Heart right ventricle (tissue), 16 donors: ENCODE measurements around the gene NRL. TPM values are rescaled to one million over a fixed set of nuclear protein-coding genes. Genes with fewer than 3 reads are reported as not detected.

Source experiments
- ATAC-seq, 8 donors: fragments of 200-7000 bp; cut with Tn5 transposase; one replicate each; pipeline ENCODE4 v1.9.1; 2020; ENCODE audit warnings: mild to moderate bottlenecking in 8 of 8, moderate library complexity in 8 of 8, moderate number of reproducible peaks in 1 of 8
- DNase-seq, 2 donors: peaks; one replicate each; pipeline ENCODE4 v3.0.0-alpha.2; 2020
- H3K27ac ChIP-seq, 10 donors: fragments of 200-600 bp; sonication (generic) in 2 of 10; one replicate each; pipeline versions ENCODE4 v1.5.0 to v1.8.0; 2020 to 2022; ENCODE audit warnings: mild to moderate bottlenecking in 3 of 10
- H3K27me3 ChIP-seq, 7 donors: fragments of 200-600 bp; one replicate each; pipeline ENCODE4 v1.8.0; 2021 to 2022; ENCODE audit warnings: mild to moderate bottlenecking in 2 of 7
- H3K36me3 ChIP-seq, 9 donors: fragments of 200-600 bp; sonication (generic) in 1 of 9; one replicate each; pipeline versions ENCODE4 v1.5.0 to v1.8.0; 2020 to 2022; ENCODE audit warnings: mild to moderate bottlenecking in 2 of 9
- H3K4me1 ChIP-seq, 9 donors: fragments of 200-600 bp; sonication (generic) in 1 of 9; one replicate each; pipeline versions ENCODE4 v1.5.0 to v1.8.0; 2020 to 2022; ENCODE audit warnings: mild to moderate bottlenecking in 4 of 9
- H3K4me3 ChIP-seq, 10 donors: fragments of 200-600 bp; sonication (generic) in 2 of 10; one replicate each; pipeline versions ENCODE4 v1.5.0 to v1.8.0; 2020 to 2022; ENCODE audit warnings: mild to moderate bottlenecking in 7 of 10, moderate library complexity in 2 of 10
- H3K9me3 ChIP-seq, 11 donors: fragments of 200-600 bp in 10 of 11; sonication (generic) in 2 of 11; one replicate each; pipeline versions ENCODE4 v1.5.0 to v1.8.0; 2013 to 2022; ENCODE audit warnings: mild to moderate bottlenecking in 2 of 11, control low read depth in 1 of 11, moderate library complexity in 1 of 11
- CTCF ChIP-seq, 9 donors: fragments of 200-600 bp; sonication (generic) in 2 of 9; IDR thresholded peaks; one replicate each; pipeline versions ENCODE4 v1.5.0 to v1.8.0; 2021 to 2022; ENCODE audit warnings: antibody characterized with exemption in 9 of 9, mild to moderate bottlenecking in 5 of 9, moderate library complexity in 1 of 9
- WGBS, 2 donors: extraction: QIAGEN DNeasy Blood & Tissue Kit; methylation state at CpG; one replicate each; pipeline ENCODE4 v1.1.7; 2013; ENCODE audit warnings: inconsistent platforms in 1 of 2; 5-methylcytosine and 5-hydroxymethylcytosine counted together
- intact Hi-C, 10 donors: fragments of 100-400 bp; cut with DNase I; formaldehyde crosslinking; loops; one replicate each; pipeline versions ENCODE4 v1.11.1 to v1.14.2; 2022
- polyA plus RNA-seq, 2 donors: library from polyadenylated mRNA; stranded (reverse); fragments of 200-250 nt; gene quantifications; one replicate each; pipeline ENCODE4 v1.2.3, GENCODE V29; 2013
- total RNA-seq, 10 donors: library from RNA; stranded (reverse); fragmentation: NEBNext Ultra II Directional in 3 of 10; extraction: Animal tissue kit (Norgen Biotek cat#: 25700) in 3 of 10; gene quantifications; one replicate each; pipeline versions ENCODE4 v1.2.1 to v1.2.4, GENCODE V29; 2021 to 2023
- donor health status: Arrhythmogenic right ventricular cardiomyopathy.
- donor health status: ischemic (EF 13 %, LVEDD 7.1; RV severe dilation, severe dysfunction).
- donor health status: healthy with polysubstance abuse.
- donor health status: DM: no; HTN: yes; CAD: no.
- donor health status: DM: no; HTN: no; CAD: no.
- donor health status: ischemic (EF 25% LVEDD 6.9; RV normal size, moderate dysfunction).
- donor health status: ischemic (EF 25% LVEDD 5.7; RV mildly dilated, moderate dysfunction).
- donor health status: healthy.
- donor health status: DM: yes; HTN: yes; CAD: no.
- donor health status: Ischemic cardiomyopathy.
- donor health status: ischemic (EF 35%, LVEDD 5.7; RV mildly dilated, moderate dysfunction).
- donor health status: nonischemic (EF 11% LVEDD 7.7; RV severe dilation, severe dysfunction).
- donor health status: DM: yes; HTN: yes; CAD: no.
- donor health status: PGD.
- donor health status: ischemic (EF 29% LVEDD 5.4; RV normal size, mild dysfunction).
- donor health status: nonischemic (EF 23%, LVEDD 6.1; RV moderate dilation, normal function).

NRL gene
- total and polyA plus RNA-seq, 12 donors: 1.5 to 3.5 (median 2.2) TPM

- intact Hi-C loops: loop anchor here in 1 of 10 donors (10.0 kb wide), 1 partner anchor 111 kb away; the partner anchor contains the start of gene DHRS4L2
- Histone ChIP-seq H3K4me3 (peak overlapping the region in 9 of 10 donors; percentile 61 to 94 (median 87)), H3K9me3 (no peaks in the 10 kb centered on the region), H3K27ac (peak overlapping the region; percentile 74 to 95 (median 91)), H3K27me3 (no peaks in the 10 kb centered on the region), H3K4me1 (peaks cover 3 to 36% (median 21%) of the 10 kb centered on the region in 9 donors), H3K36me3 (peaks cover 0 to 30% (median 0%) of the 10 kb centered on the region in 9 donors)
- ATAC-seq: peak in 6 of 8 donors; percentile 7 to 28 (median 11)
- 57 to 68% methylated on average over 12 of the region's 12 CpGs for WGBS, 2 donors
- no peak for DNase-seq
- TF ChIP-seq CTCF (IDR thresholded peaks at IDR 0.05): no peak
These were observed 19.3 kb downstream of the NRL start for GRCh38 chr14:24095271-24096068.

GRCh38 chr14:24094841-24095270 lies 19.9 kb downstream of the NRL start:
- Histone ChIP-seq H3K9me3 (no peaks in the 10 kb centered on the region), H3K36me3 (peaks cover 0 to 23% (median 0%) of the 10 kb centered on the region in 9 donors), H3K27me3 (no peaks in the 10 kb centered on the region), H3K27ac (peak overlapping the region; percentile 74 to 95 (median 91)), H3K4me3 (peak overlapping the region; percentile 61 to 95 (median 87)), H3K4me1 (peaks cover 3 to 38% (median 21%) of the 10 kb centered on the region in 9 donors)
- DNase-seq (no peak), ATAC-seq (peak in 4 of 8 donors; percentile 1 to 6 (median 1))
- TF ChIP-seq CTCF (IDR thresholded peaks at IDR 0.05): no peak
- intact Hi-C loops: loop anchor here in 4 of 10 donors (5.0 to 10.0 kb wide), 3 partner anchors 38 to 110 kb away; partner anchors contain the start of gene DHRS4L2 (in 1 of the 4)
- 21 to 39% methylated on average over 14 of the region's 14 CpGs for WGBS, 2 donors

GRCh38 chr14:24093901-24094840 lies 20.6 kb downstream of the NRL start, which contains the start of gene PCK2:
PCK2 (plus strand) TSS chr14:24094311; CDS start chr14:24094406, 95 bp downstream.
- 1% methylated on average over 58 to 68 of the region's 68 CpGs for WGBS, 2 donors
- H3K9me3 ChIP-seq: no peaks in the 10 kb centered on the region
- H3K27me3 ChIP-seq: no peaks in the 10 kb centered on the region
- intact Hi-C loops: loop anchor here in 5 of 10 donors (2.0 to 10.0 kb wide), 4 partner anchors 35 to 109 kb away; partner anchors contain the start of gene DHRS4L2 (in 1 of the 5)
- H3K27ac ChIP-seq: peak within 1 kb of the TSS; percentile 74 to 95 (median 91)
- peaks cover 3 to 38% (median 21%) of the 10 kb centered on the region in 9 donors for H3K4me1 ChIP-seq
- DNase-seq (peak; percentile 85 to 90), ATAC-seq (peak; percentile 84 to 91 (median 88))
- H3K4me3 ChIP-seq: peak within 1 kb of the TSS; percentile 61 to 95 (median 87)
- H3K36me3 ChIP-seq: peaks cover 0 to 17% (median 0%) of the 10 kb centered on the region in 9 donors
- peak in 2 of 9 donors; percentile 15 to 23 for TF ChIP-seq CTCF (IDR thresholded peaks at IDR 0.05)
